ENCODE results near the gene GRHPR. TPM values are rescaled to one million over a fixed set of nuclear protein-coding genes. Genes with fewer than 3 reads are reported as not detected.
"Not testable (repeated sequence)": the region's sequence is repeated elsewhere in the genome, so short reads cannot be mapped to it uniquely, and the experiment has no call there.

Gene GRHPR
- total RNA-seq, 1 donor from 2014 or later, result 88.1 TPM

- Histone ChIP-seq H2AFZ (ENCODE audit: low read depth, low read length) (peak overlapping the region; percentile 95), H3K27ac (ENCODE audit: low read depth, low read length) (peak overlapping the region; percentile 92), H3K79me2 (ENCODE audit: insufficient read depth, low read length) (peaks cover 35% of the 10 kb centered on the region), H3K4me3 (ENCODE audit: insufficient read depth, low read depth, low read length) (peak overlapping the region; percentile 84), H4K20me1 (ENCODE audit: insufficient read depth, low read length) (peaks cover 27% of the 10 kb centered on the region), H3K4me2 (ENCODE audit: low read length) (peak overlapping the region; percentile 99), H3K36me3 (ENCODE audit: insufficient read depth, low read length) (no peaks in the 10 kb centered on the region), H3K27me3 (ENCODE audit: insufficient read depth, low read length) (no peaks in the 10 kb centered on the region), H3K4me1 (ENCODE audit: insufficient read depth, low read length) (peaks cover 20% of the 10 kb centered on the region), H3K9me3 (ENCODE audit: insufficient read depth, low read depth, low read length) (no peaks in the 10 kb centered on the region), H3K9ac (ENCODE audit: low read length) (peak overlapping the region; percentile 90)
- peak; percentile 68 for DNase-seq (ENCODE audit: low read depth)
- no peak for FAIRE-seq
- H3K9me3 Mint-ChIP-seq (ENCODE audit: unreplicated experiment), result no peaks in the 10 kb centered on the region
- no peak for TF ChIP-seq EZH2 (IDR thresholded peaks at IDR 0.05; ENCODE audit: insufficient read depth, low read length)
- no peak for TF ChIP-seq CTCF (IDR thresholded peaks at IDR 0.05; ENCODE audit: insufficient read depth, low read depth, low read length)
- no peaks in the 10 kb centered on the region for H3K27me3 Mint-ChIP-seq (ENCODE audit: low read depth, unreplicated experiment)
- H3K27ac Mint-ChIP-seq (ENCODE audit: unreplicated experiment), result peak overlapping the region; percentile 95
- H3K4me1 Mint-ChIP-seq (ENCODE audit: low read depth, unreplicated experiment), result peaks cover 10% of the 10 kb centered on the region
- no peaks in the 10 kb centered on the region for H3K36me3 Mint-ChIP-seq (ENCODE audit: low read depth, unreplicated experiment)
- peak overlapping the region; percentile 99 for H3K4me3 Mint-ChIP-seq (ENCODE audit: unreplicated experiment)
Observed at GRCh38 chr9:37466037-37466709, 43.7 kb downstream of the GRHPR start.

- not testable (repeated sequence) for H3K36me3 ChIP-seq (ENCODE audit: insufficient read depth, low read length); H3K36me3 Mint-ChIP-seq (ENCODE audit: low read depth, unreplicated experiment); FAIRE-seq; H2AFZ ChIP-seq (ENCODE audit: low read depth, low read length); H3K27ac Mint-ChIP-seq (ENCODE audit: unreplicated experiment); H3K27me3 Mint-ChIP-seq (ENCODE audit: low read depth, unreplicated experiment); H3K4me2 ChIP-seq (ENCODE audit: low read length); H3K27me3 ChIP-seq (ENCODE audit: insufficient read depth, low read length); H3K4me3 ChIP-seq (ENCODE audit: insufficient read depth, low read depth, low read length); H3K9me3 ChIP-seq (ENCODE audit: insufficient read depth, low read depth, low read length); H3K4me3 Mint-ChIP-seq (ENCODE audit: unreplicated experiment); DNase-seq (ENCODE audit: low read depth); H3K27ac ChIP-seq (ENCODE audit: low read depth, low read length); H3K9me3 Mint-ChIP-seq (ENCODE audit: unreplicated experiment); H3K9ac ChIP-seq (ENCODE audit: low read length)
- peaks cover 19% of the 10 kb centered on the region for H4K20me1 ChIP-seq (ENCODE audit: insufficient read depth, low read length)
- peaks cover 22% of the 10 kb centered on the region for H3K79me2 ChIP-seq (ENCODE audit: insufficient read depth, low read length)
- peaks cover 15% of the 10 kb centered on the region for H3K4me1 Mint-ChIP-seq (ENCODE audit: low read depth, unreplicated experiment)
- H3K4me1 ChIP-seq (ENCODE audit: insufficient read depth, low read length), result peaks cover 24% of the 10 kb centered on the region
Observed at GRCh38 chr9:37467530-37467929, 45.0 kb downstream of the GRHPR start.

GRCh38 chr9:37468620-37469019 lies 46.1 kb downstream of the GRHPR start:
- Histone ChIP-seq H3K9me3 (ENCODE audit: insufficient read depth, low read depth, low read length) (no peaks in the 10 kb centered on the region), H3K4me1 (ENCODE audit: insufficient read depth, low read length) (peaks cover 14% of the 10 kb centered on the region), H3K4me2 (ENCODE audit: low read length) (no peak overlapping the region), H2AFZ (ENCODE audit: low read depth, low read length) (no peak overlapping the region), H3K27me3 (ENCODE audit: insufficient read depth, low read length) (no peaks in the 10 kb centered on the region), H3K9ac (ENCODE audit: low read length) (no peak overlapping the region), H4K20me1 (ENCODE audit: insufficient read depth, low read length) (peaks cover 8% of the 10 kb centered on the region), H3K36me3 (ENCODE audit: insufficient read depth, low read length) (no peaks in the 10 kb centered on the region), H3K4me3 (ENCODE audit: insufficient read depth, low read depth, low read length) (no peak overlapping the region), H3K79me2 (ENCODE audit: insufficient read depth, low read length) (peaks cover 11% of the 10 kb centered on the region), H3K27ac (ENCODE audit: low read depth, low read length) (no peak overlapping the region)
- H3K4me1 Mint-ChIP-seq (ENCODE audit: low read depth, unreplicated experiment), result peaks cover 6% of the 10 kb centered on the region
- DNase-seq (ENCODE audit: low read depth) (no peak), FAIRE-seq (no peak)
- no peak overlapping the region for H3K4me3 Mint-ChIP-seq (ENCODE audit: unreplicated experiment)
- TF ChIP-seq EZH2 (IDR thresholded peaks at IDR 0.05; ENCODE audit: insufficient read depth, low read length), result no peak
- no peak for TF ChIP-seq CTCF (IDR thresholded peaks at IDR 0.05; ENCODE audit: insufficient read depth, low read depth, low read length)
- no peaks in the 10 kb centered on the region for H3K27me3 Mint-ChIP-seq (ENCODE audit: low read depth, unreplicated experiment)
- no peak overlapping the region for H3K27ac Mint-ChIP-seq (ENCODE audit: unreplicated experiment)
- no peaks in the 10 kb centered on the region for H3K36me3 Mint-ChIP-seq (ENCODE audit: low read depth, unreplicated experiment)
- no peaks in the 10 kb centered on the region for H3K9me3 Mint-ChIP-seq (ENCODE audit: unreplicated experiment)

Data from astrocyte (in vitro differentiated cells and primary cell).